Dermis blood vessel endothelial cell (primary cell): Measurements from ENCODE around the gene AGPAT3. TPM values are rescaled to one million over a fixed set of nuclear protein-coding genes. Genes with fewer than 3 reads are reported as not detected.
A peak's percentile ranks its signal among the peaks of the same experiment; 100 is the strongest.

Experiments
- DNase-seq: peaks from one replicate; pipeline ENCODE4 v3.0.0; 2010
- total RNA-seq: library from RNA; depleted of rRNA; stranded (reverse); fragments of >200 nt; gene quantifications from 2 replicates; pipeline ENCODE4 v1.2.3, GENCODE V29; 2014

Gene AGPAT3
- total RNA-seq, 1 donor from 2014 or later, result 56.8 TPM

- DNase-seq, result no peak
These were observed 116.8 kb downstream of the AGPAT3 start for GRCh38 chr21:43981871-43982210.

- DNase-seq, result no peak
These were observed 117.6 kb downstream of the AGPAT3 start for GRCh38 chr21:43982489-43983078.

- DNase-seq, result no peak
These were observed 118.4 kb downstream of the AGPAT3 start for GRCh38 chr21:43983390-43983789.

- no peak for DNase-seq
These were observed 118.9 kb downstream of the AGPAT3 start for GRCh38 chr21:43983860-43984420.

- peak; percentile 14 for DNase-seq
These were observed 120.1 kb downstream of the AGPAT3 start for GRCh38 chr21:43984905-43985689.

GRCh38 chr21:43985690-43986251 lies 120.7 kb downstream of the AGPAT3 start:
- no peak for DNase-seq

GRCh38 chr21:43986544-43987451 lies 121.8 kb downstream of the AGPAT3 start:
- DNase-seq, result no peak

- no peak for DNase-seq
These were observed 122.5 kb downstream of the AGPAT3 start for GRCh38 chr21:43987509-43987908.

- DNase-seq, result no peak
These were observed 123.0 kb downstream of the AGPAT3 start for GRCh38 chr21:43988016-43988415.

GRCh38 chr21:43988506-43989230 lies 123.6 kb downstream of the AGPAT3 start:
- no peak for DNase-seq

- no peak for DNase-seq
These were observed 124.4 kb downstream of the AGPAT3 start for GRCh38 chr21:43989401-43989800.

- DNase-seq, result no peak
These were observed 126.5 kb downstream of the AGPAT3 start for GRCh38 chr21:43991447-43991991.

GRCh38 chr21:43992121-43992520 lies 127.1 kb downstream of the AGPAT3 start:
- no peak for DNase-seq

- no peak for DNase-seq
These were observed 128.5 kb downstream of the AGPAT3 start for GRCh38 chr21:43993420-43993934.

- no peak for DNase-seq
These were observed 129.1 kb downstream of the AGPAT3 start for GRCh38 chr21:43994085-43994484.

- no peak for DNase-seq
These were observed 129.6 kb downstream of the AGPAT3 start for GRCh38 chr21:43994646-43995045.

- no peak for DNase-seq
These were observed 130.6 kb downstream of the AGPAT3 start for GRCh38 chr21:43995521-43996105.

- DNase-seq, result no peak
These were observed 133.0 kb downstream of the AGPAT3 start for GRCh38 chr21:43997766-43998742.

GRCh38 chr21:44000360-44000759 lies 135.3 kb downstream of the AGPAT3 start:
- DNase-seq, result no peak

- DNase-seq, result no peak
These were observed 137.5 kb downstream of the AGPAT3 start for GRCh38 chr21:44002511-44002910.
